Suppressor macrophage (primary cell): Measurements from ENCODE around the gene ABAT.
A peak's percentile ranks its signal among the peaks of the same experiment; 100 is the strongest.

Experiments used
- DNase-seq, 4 experiments: peaks; one replicate each; pipeline ENCODE4 v3.0.0-alpha.2; 2020 to 2022
- total RNA-seq, 17 experiments: gene quantifications; one replicate each; lab custom pipeline; 2026; ENCODE audit warnings: mixed read lengths in 6 of 17, inconsistent platforms in 3 of 17; lab: John Stamatoyannopoulos, UW

ABAT gene
- 4.5 to 27.9 (median 13.0) reads per million in 17 experiments for total RNA-seq

GRCh38 chr16:8674413-8675022 lies at the start of gene ABAT:
ABAT (plus strand) TSS chr16:8674617; CDS start chr16:8735740, 61,123 bp downstream.
- peak; percentile 86 to 94 (median 90) for DNase-seq

GRCh38 chr16:8625491-8626087 lies 48.8 kb upstream of the ABAT start:
- DNase-seq = no peak

- no peak for DNase-seq
Observed at GRCh38 chr16:8626946-8627345, 47.5 kb upstream of the ABAT start.

- DNase-seq = no peak
Observed at GRCh38 chr16:8627456-8627855, 47.0 kb upstream of the ABAT start.

GRCh38 chr16:8628981-8629725 lies 45.3 kb upstream of the ABAT start:
- DNase-seq = no peak

- peak in 2 of 4 experiments; percentile 11 to 23 for DNase-seq
Observed at GRCh38 chr16:8630255-8630953, 44.0 kb upstream of the ABAT start.

- DNase-seq = no peak
Observed at GRCh38 chr16:8631373-8631772, 43.0 kb upstream of the ABAT start.

- DNase-seq = peak in 3 of 4 experiments; percentile 17 to 21 (median 19)
Observed at GRCh38 chr16:8631818-8632465, 42.5 kb upstream of the ABAT start.

GRCh38 chr16:8632675-8633182 lies 41.7 kb upstream of the ABAT start:
- peak; percentile 93 to 99 (median 96) for DNase-seq

GRCh38 chr16:8634991-8635736 lies 39.3 kb upstream of the ABAT start:
- no peak for DNase-seq

- no peak for DNase-seq
Observed at GRCh38 chr16:8639694-8640093, 34.7 kb upstream of the ABAT start.

- no peak for DNase-seq
Observed at GRCh38 chr16:8641671-8642070, 32.7 kb upstream of the ABAT start.

GRCh38 chr16:8642146-8642545 lies 32.3 kb upstream of the ABAT start:
- DNase-seq = peak in 1 of 4 experiments; percentile 35

GRCh38 chr16:8644211-8645140 lies 29.9 kb upstream of the ABAT start:
- DNase-seq = peak; percentile 84 to 92 (median 90)

- DNase-seq = peak in 2 of 4 experiments; percentile 64 to 75
Observed at GRCh38 chr16:8645141-8645521, 29.3 kb upstream of the ABAT start.

GRCh38 chr16:8645831-8646230 lies 28.6 kb upstream of the ABAT start:
- no peak for DNase-seq

- DNase-seq = no peak
Observed at GRCh38 chr16:8646326-8647053, 27.9 kb upstream of the ABAT start.

- DNase-seq = no peak
Observed at GRCh38 chr16:8647721-8648318, 26.6 kb upstream of the ABAT start.

- no peak for DNase-seq
Observed at GRCh38 chr16:8648877-8649276, 25.5 kb upstream of the ABAT start.
